OCI-LY7 (cell line): Measurements from ENCODE around the gene EPHB1.

ENCODE experiments used
- CTCF ChIP-seq: fragments of 200-600 bp; sonication (generic); conservative IDR thresholded peaks from 2 replicates; pipeline ENCODE4 v1.5.1; 2014; ENCODE audit warnings: mild to moderate bottlenecking, antibody characterized with exemption, low read length, moderate library complexity, mixed read lengths
- EZH2phosphoT487 ChIP-seq: fragments of 200-600 bp; sonication (generic); IDR thresholded peaks from 2 replicates; pipeline ENCODE4 v1.6.1; 2018; ENCODE audit warnings: low read depth, borderline replicate concordance, mild to moderate bottlenecking, mixed run types, antibody characterized with exemption, low read length, moderate library complexity, mixed read lengths

- no peak for TF ChIP-seq CTCF
- no peak for TF ChIP-seq EZH2phosphoT487
Observed at GRCh38 chr3:134749802-134750553, 45.1 kb upstream of the EPHB1 start.
